ENCODE data around the gene LDLRAD2. TPM values are rescaled to one million over a fixed set of nuclear protein-coding genes. Genes with fewer than 3 reads are reported as not detected.
"Not testable (repeated sequence)": the region's sequence is repeated elsewhere in the genome, so short reads cannot be mapped to it uniquely, and the experiment has no call there.

The LDLRAD2 gene
- total RNA-seq, 1 donor from 2014 or later = 0.17 TPM

DNA sequence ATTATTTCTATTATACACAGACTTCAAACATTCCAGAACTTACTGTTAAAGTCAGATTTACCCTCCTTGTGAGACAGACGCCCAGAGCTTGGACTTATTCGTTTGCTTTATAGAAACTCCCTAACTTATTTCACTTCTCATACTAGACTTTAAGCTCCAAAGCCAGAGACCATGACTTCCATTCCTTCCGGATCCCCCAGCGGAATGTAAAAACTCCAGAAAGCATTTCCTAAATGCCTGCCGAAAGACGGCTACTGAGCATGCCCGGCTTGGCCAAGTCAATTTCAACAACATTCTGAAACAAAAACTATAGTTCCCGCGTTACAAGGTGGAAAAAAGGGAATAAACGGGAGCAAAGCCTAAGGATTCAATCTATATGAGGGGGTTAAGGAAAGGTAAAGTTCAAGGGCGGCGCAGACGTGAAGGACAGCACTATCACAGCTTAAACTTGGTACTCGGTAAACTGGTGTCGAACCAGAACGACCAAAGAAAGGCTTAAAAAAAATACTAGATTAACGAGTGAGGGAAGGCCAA, 30.2 kb upstream of the LDLRAD2 start:
- H3K4me3 ChIP-seq (ENCODE audit: low read depth, low read length) = peak overlapping the region; percentile 87
- TF ChIP-seq, protein P1, sequence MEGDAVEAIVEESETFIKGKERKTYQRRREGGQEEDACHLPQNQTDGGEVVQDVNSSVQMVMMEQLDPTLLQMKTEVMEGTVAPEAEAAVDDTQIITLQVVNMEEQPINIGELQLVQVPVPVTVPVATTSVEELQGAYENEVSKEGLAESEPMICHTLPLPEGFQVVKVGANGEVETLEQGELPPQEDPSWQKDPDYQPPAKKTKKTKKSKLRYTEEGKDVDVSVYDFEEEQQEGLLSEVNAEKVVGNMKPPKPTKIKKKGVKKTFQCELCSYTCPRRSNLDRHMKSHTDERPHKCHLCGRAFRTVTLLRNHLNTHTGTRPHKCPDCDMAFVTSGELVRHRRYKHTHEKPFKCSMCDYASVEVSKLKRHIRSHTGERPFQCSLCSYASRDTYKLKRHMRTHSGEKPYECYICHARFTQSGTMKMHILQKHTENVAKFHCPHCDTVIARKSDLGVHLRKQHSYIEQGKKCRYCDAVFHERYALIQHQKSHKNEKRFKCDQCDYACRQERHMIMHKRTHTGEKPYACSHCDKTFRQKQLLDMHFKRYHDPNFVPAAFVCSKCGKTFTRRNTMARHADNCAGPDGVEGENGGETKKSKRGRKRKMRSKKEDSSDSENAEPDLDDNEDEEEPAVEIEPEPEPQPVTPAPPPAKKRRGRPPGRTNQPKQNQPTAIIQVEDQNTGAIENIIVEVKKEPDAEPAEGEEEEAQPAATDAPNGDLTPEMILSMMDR (conservative IDR thresholded peaks at IDR 0.05; ENCODE audit: low read depth, low read length) = no peak
- peak; percentile 22 for DNase-seq (ENCODE audit: low read depth)

GRCh38 chr1:21782349-21782867, 29.7 kb upstream of the LDLRAD2 start:
- DNase-seq (ENCODE audit: low read depth) = no peak
- TF ChIP-seq, protein P1 (conservative IDR thresholded peaks at IDR 0.05; ENCODE audit: low read depth, low read length) = peak; percentile 43
- peak overlapping the region; percentile 87 for H3K4me3 ChIP-seq (ENCODE audit: low read depth, low read length)

- peak; percentile 30 for DNase-seq (ENCODE audit: low read depth)
- TF ChIP-seq, protein P1 (conservative IDR thresholded peaks at IDR 0.05; ENCODE audit: low read depth, low read length) = no peak
- peak within 1 kb of the TSS; percentile 87 for H3K4me3 ChIP-seq (ENCODE audit: low read depth, low read length)
Observed at GRCh38 chr1:21782868-21783678, 29.0 kb upstream of the LDLRAD2 start, which contains the start of gene USP48. USP48 (minus strand) TSS chr1:21783149; CDS start chr1:21782957, 192 bp downstream.

- TF ChIP-seq, protein P1 (conservative IDR thresholded peaks at IDR 0.05; ENCODE audit: low read depth, low read length) = no peak
- peak overlapping the region; percentile 87 for H3K4me3 ChIP-seq (ENCODE audit: low read depth, low read length)
- DNase-seq (ENCODE audit: low read depth) = peak; percentile 72
Observed at GRCh38 chr1:21783679-21784603, 28.1 kb upstream of the LDLRAD2 start.

GRCh38 chr1:21785764-21786163, 26.3 kb upstream of the LDLRAD2 start:
- H3K4me3 ChIP-seq (ENCODE audit: low read depth, low read length); DNase-seq (ENCODE audit: low read depth): not testable (repeated sequence)

- DNase-seq (ENCODE audit: low read depth) = no peak
- H3K4me3 ChIP-seq (ENCODE audit: low read depth, low read length) = no peak overlapping the region
- TF ChIP-seq, protein P1 (conservative IDR thresholded peaks at IDR 0.05; ENCODE audit: low read depth, low read length) = no peak
Observed at GRCh38 chr1:21786640-21787039, 25.4 kb upstream of the LDLRAD2 start.

DNA sequence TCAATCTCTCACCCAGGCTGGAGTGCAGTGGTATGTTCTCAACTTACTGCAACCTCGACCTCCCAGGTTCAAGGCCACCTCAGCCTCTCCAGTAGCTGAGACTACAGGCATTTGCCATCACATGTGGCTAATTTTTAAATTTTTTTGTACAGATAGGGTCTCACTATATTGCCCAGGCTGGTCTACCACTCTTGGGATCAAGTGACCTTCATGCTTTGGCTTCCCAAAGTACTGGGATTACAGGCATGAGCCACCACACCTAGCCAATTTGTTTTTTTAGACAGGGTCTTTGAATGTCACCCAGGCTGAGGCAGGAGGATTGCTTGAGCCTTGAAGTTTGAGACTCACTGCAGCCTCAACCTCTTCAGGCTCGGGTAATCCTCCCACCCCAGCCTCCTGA, 19.0 kb upstream of the LDLRAD2 start:
- no peak overlapping the region for H3K4me3 ChIP-seq (ENCODE audit: low read depth, low read length)
- TF ChIP-seq, protein P1 (conservative IDR thresholded peaks at IDR 0.05; ENCODE audit: low read depth, low read length) = no peak
- DNase-seq (ENCODE audit: low read depth) = no peak

All from epithelial cell of proximal tubule (primary cell).